Endothelial cell of umbilical vein (primary cell): ENCODE results near the gene TMED8. TPM values are rescaled to one million over a fixed set of nuclear protein-coding genes. Genes with fewer than 3 reads are reported as not detected.

Experiments
- BruUV-seq: library from RNA; stranded (reverse); fragments of 400-500 nt; replicated peaks from 2 replicates; lab custom pipeline; 2021; lab: Mats Ljungman, UMichigan
- CTCF ChIA-PET: fragments of 300-600, 350-600 bp; sonication (Branson Sonifier 250); formaldehyde crosslinking; loops from one replicate; lab custom pipeline; 2021; ENCODE audit warnings: antibody characterized with exemption, inconsistent platforms; lab: Charles Lee
- POLR2A ChIA-PET: fragments of 300-600, 350-600 bp; sonication (Branson Sonifier 250); formaldehyde crosslinking; loops from one replicate; lab custom pipeline; 2021; ENCODE audit warnings: antibody characterized with exemption, inconsistent platforms; lab: Charles Lee
- DNase-seq: peaks from one replicate; pipeline ENCODE4 v3.0.0-alpha.2; 2011; ENCODE audit warnings: low read depth, low spot score
- FAIRE-seq: peaks from 2 replicates; lab custom pipeline; 2011; peaks lifted over from hg19 to GRCh38; lab: Jason Lieb, UNC
- H2AFZ ChIP-seq: 2 replicates; pipeline ENCODE4 v1.6.0; 2012; ENCODE audit warnings: low read depth, low read length, control low read depth, inconsistent platforms
- H3K27ac ChIP-seq: 2 replicates; pipeline ENCODE4 v1.5.1; 2011; ENCODE audit warnings: low read depth, mild to moderate bottlenecking, control low read depth, low read length, moderate library complexity; ENCODE audit not compliant: insufficient read depth
- H3K27me3 ChIP-seq, 2 experiments: 2 replicates each; pipeline versions ENCODE4 v1.6.0 to v1.6.1; 2011; ENCODE audit warnings: low read length in 2 of 2, mixed read lengths in 1 of 2; ENCODE audit not compliant: control insufficient read depth in 2 of 2, insufficient read depth in 2 of 2
- H3K36me3 ChIP-seq, 2 experiments: 2 replicates in 1 of 2; 3 replicates in 1 of 2; pipeline ENCODE4 v1.5.1; 2011; ENCODE audit warnings: low read length in 2 of 2, mild to moderate bottlenecking in 1 of 2, moderate library complexity in 1 of 2; ENCODE audit not compliant: control insufficient read depth in 2 of 2, insufficient read depth in 2 of 2; ENCODE audit errors: extremely low read depth in 1 of 2
- H3K4me1 ChIP-seq: 3 replicates; pipeline ENCODE4 v1.5.1; 2011; ENCODE audit warnings: mild to moderate bottlenecking, low read length; ENCODE audit not compliant: control insufficient read depth, insufficient read depth; ENCODE audit errors: extremely low read depth
- H3K4me2 ChIP-seq: 2 replicates; pipeline ENCODE4 v1.6.1; 2011; ENCODE audit warnings: low read length, control low read depth, mixed read lengths; ENCODE audit not compliant: insufficient read depth
- H3K4me3 ChIP-seq, 3 experiments: fragments of 200-600 bp in 1 of 3; sonication (generic), shearing (Covaris generic) in 1 of 3; replicated peaks in 1 of 3; 2 replicates each; pipeline ENCODE4 v1.5.1; 2011 to 2016; ENCODE audit warnings: control low read depth in 3 of 3, low read length in 3 of 3, mild to moderate bottlenecking in 2 of 3, inconsistent platforms in 1 of 3, low read depth in 1 of 3, moderate library complexity in 1 of 3; ENCODE audit not compliant: insufficient read depth in 1 of 3
- H3K79me2 ChIP-seq: 2 replicates; pipeline ENCODE4 v1.6.0; 2012; ENCODE audit warnings: low read length, inconsistent platforms; ENCODE audit not compliant: control insufficient read depth, insufficient read depth
- H3K9ac ChIP-seq: replicated peaks from 2 replicates; pipeline ENCODE3; 2011; ENCODE audit warnings: low read length, control low read depth; ENCODE audit not compliant: insufficient read depth; ENCODE audit errors: extremely low read depth
- H3K9me1 ChIP-seq: replicated peaks from 3 replicates; pipeline ENCODE4 v1.6.0; 2011; ENCODE audit warnings: mild to moderate bottlenecking, low read length; ENCODE audit not compliant: control insufficient read depth, insufficient read depth; ENCODE audit errors: extremely low read depth
- H3K9me3 ChIP-seq: replicated peaks from 2 replicates; pipeline ENCODE4 v1.5.1; 2012; ENCODE audit warnings: low read length, inconsistent platforms; ENCODE audit not compliant: control insufficient read depth, insufficient read depth
- H4K20me1 ChIP-seq: replicated peaks from 2 replicates; pipeline ENCODE3; 2011; ENCODE audit warnings: mild to moderate bottlenecking, low read length; ENCODE audit not compliant: control insufficient read depth, insufficient read depth; ENCODE audit errors: extremely low read depth
- EZH2 ChIP-seq: IDR thresholded peaks from 2 replicates; pipeline ENCODE4 v1.6.1; 2012; ENCODE audit warnings: borderline replicate concordance, low read depth, mild to moderate bottlenecking, moderate library complexity, low read length, inconsistent platforms; ENCODE audit not compliant: severe bottlenecking
- FOS ChIP-seq: IDR thresholded peaks from 2 replicates; pipeline ENCODE4 v1.6.1; 2011; ENCODE audit warnings: mild to moderate bottlenecking, low read length, moderate library complexity, borderline replicate concordance; ENCODE audit not compliant: insufficient read depth
- GATA2 ChIP-seq: IDR thresholded peaks from 2 replicates; pipeline ENCODE4 v1.7.0; 2011; ENCODE audit warnings: low read depth, mild to moderate bottlenecking, moderate library complexity, mixed read lengths, low read length; ENCODE audit not compliant: insufficient read length, insufficient read depth
- JUN ChIP-seq: IDR thresholded peaks from 2 replicates; pipeline ENCODE4 v1.6.1; 2011; ENCODE audit warnings: borderline replicate concordance, low read depth; ENCODE audit not compliant: insufficient read length, insufficient read depth
- MYC ChIP-seq: IDR thresholded peaks from one replicate; pipeline ENCODE4 v1.6.1; 2011; ENCODE audit warnings: mild to moderate bottlenecking, low read depth, low read length
- POLR2A ChIP-seq: IDR thresholded peaks from 2 replicates; pipeline ENCODE4 v1.6.1; 2012; ENCODE audit warnings: low read depth, mild to moderate bottlenecking, control low read depth, low read length
- POLR2AphosphoS5 ChIP-seq: IDR thresholded peaks from 2 replicates; pipeline ENCODE4 v1.6.1; 2012; ENCODE audit warnings: low read depth, mild to moderate bottlenecking, control low read depth, low read length, moderate library complexity; ENCODE audit not compliant: insufficient read depth
- dilution Hi-C: fragments of 300-500 bp; cut with MboI; formaldehyde crosslinking; loops from one replicate; pipeline ENCODE4 v1.15.0; 2019; ENCODE audit warnings: low sequenced_read_pairs; ENCODE audit not compliant: extremely low pct_ligation_motif_present
- intact Hi-C: fragments of 100-400 bp; cut with micrococcal nuclease; formaldehyde crosslinking; loops from one replicate; pipeline ENCODE4 v1.10.0; 2022
- polyA plus RNA-seq, 4 experiments: library from polyadenylated mRNA; depleted of rRNA in 3 of 4; stranded (reverse) in 3 of 4; unstranded in 1 of 4; fragments of >200 nt; gene quantifications; 2 replicates each; pipeline versions ENCODE4 v1.2.1 to v1.2.3, GENCODE V29; 2011 to 2012; ENCODE audit warnings: missing spikeins in 1 of 4
- total RNA-seq: library from RNA; stranded (reverse); gene quantifications from 2 replicates; pipeline ENCODE4 v1.2.3, GENCODE V29; 2021
- TF ChIP-seq, protein P1 (sequence below), 2 donors: IDR thresholded peaks; 1 replicate in 1 of 2; 2 replicates in 1 of 2; pipeline ENCODE4 v1.5.1; 2011; ENCODE audit warnings: low read length in 2 of 2, mild to moderate bottlenecking in 2 of 2, moderate library complexity in 2 of 2, control low read depth in 1 of 2, inconsistent platforms in 1 of 2, low read depth in 1 of 2; ENCODE audit not compliant: insufficient read depth in 1 of 2; ENCODE audit errors: extremely low read depth in 1 of 2
- TF ChIP-seq, protein P2 (sequence below): IDR thresholded peaks from 2 replicates; pipeline ENCODE4 v1.6.1; 2011; ENCODE audit not compliant: insufficient read depth, insufficient read length

TMED8 gene
- total and polyA plus RNA-seq, 2 donors (not counting 3 experiments of a cell fraction or from before 2014, with no cell fraction given): 5.2 to 12.6 TPM

DNA sequence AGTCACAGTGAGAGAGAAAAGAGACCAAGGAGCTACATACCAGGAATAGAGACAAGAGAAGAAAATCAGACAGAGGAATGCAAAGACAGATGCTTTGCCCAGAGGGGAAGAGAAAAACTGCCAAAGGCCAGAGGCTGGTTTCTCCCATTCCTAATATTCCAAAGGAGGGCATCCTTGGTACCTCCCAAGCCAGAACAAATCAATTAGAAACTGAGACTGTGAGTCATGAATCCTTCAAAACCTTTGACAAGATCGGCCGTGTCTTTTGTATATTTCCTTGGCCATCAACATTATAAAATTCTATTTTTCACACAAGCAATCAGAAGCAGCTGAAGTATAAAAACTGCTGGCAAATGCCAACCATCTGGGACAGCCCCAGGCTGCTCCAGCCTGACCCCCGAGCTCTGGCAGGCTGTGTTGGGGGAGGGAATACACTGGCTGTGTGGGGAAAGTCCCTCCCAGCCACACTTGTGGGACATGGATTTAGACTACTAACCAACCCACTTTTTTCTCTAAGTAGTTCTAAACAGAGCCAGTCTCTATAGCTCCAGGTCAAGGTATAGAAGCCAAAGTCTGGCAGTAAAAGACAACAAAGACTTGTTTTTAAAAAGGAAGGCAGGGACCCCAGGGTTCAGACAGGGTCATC is 69.9 kb downstream of the TMED8 start:
- Histone ChIP-seq H3K27me3 (no peaks in the 10 kb centered on the region), H4K20me1 (no peaks in the 10 kb centered on the region), H3K9me3 (no peaks in the 10 kb centered on the region), H3K4me3 (no peak overlapping the region), H3K4me2 (no peak overlapping the region), H3K4me1 (peaks cover 23% of the 10 kb centered on the region), H2AFZ (no peak overlapping the region), H3K9me1 (no peaks in the 10 kb centered on the region), H3K79me2 (no peaks in the 10 kb centered on the region), H3K36me3 (peaks cover 0 to 4% of the 10 kb centered on the region in 2 experiments), H3K27ac (no peak overlapping the region), H3K9ac (no peak overlapping the region)
- FAIRE-seq: no peak
- ChIA-PET CTCF (interaction anchor here (0.9 to 12.7 kb wide), 2 partner anchors 7 to 158 kb away, joined by 3 to 515 read pairs; no protein-coding TSS in a partner anchor), POLR2A (no interaction called here)
- dilution Hi-C loops: no loop called here
- intact Hi-C loops: no loop called here
- BruUV-seq: no TSS peak
- TF ChIP-seq POLR2AphosphoS5 (no peak), POLR2A (no peak), FOS (no peak), EZH2 (no peak), MYC (no peak), JUN (no peak), GATA2 (no peak)
- TF ChIP-seq, protein P1, sequence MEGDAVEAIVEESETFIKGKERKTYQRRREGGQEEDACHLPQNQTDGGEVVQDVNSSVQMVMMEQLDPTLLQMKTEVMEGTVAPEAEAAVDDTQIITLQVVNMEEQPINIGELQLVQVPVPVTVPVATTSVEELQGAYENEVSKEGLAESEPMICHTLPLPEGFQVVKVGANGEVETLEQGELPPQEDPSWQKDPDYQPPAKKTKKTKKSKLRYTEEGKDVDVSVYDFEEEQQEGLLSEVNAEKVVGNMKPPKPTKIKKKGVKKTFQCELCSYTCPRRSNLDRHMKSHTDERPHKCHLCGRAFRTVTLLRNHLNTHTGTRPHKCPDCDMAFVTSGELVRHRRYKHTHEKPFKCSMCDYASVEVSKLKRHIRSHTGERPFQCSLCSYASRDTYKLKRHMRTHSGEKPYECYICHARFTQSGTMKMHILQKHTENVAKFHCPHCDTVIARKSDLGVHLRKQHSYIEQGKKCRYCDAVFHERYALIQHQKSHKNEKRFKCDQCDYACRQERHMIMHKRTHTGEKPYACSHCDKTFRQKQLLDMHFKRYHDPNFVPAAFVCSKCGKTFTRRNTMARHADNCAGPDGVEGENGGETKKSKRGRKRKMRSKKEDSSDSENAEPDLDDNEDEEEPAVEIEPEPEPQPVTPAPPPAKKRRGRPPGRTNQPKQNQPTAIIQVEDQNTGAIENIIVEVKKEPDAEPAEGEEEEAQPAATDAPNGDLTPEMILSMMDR (IDR thresholded peaks at IDR 0.05; ENCODE audit: extremely low read depth in 1 of 2, insufficient read depth in 1 of 2, low read depth in 1 of 2, low read length in 2 of 2): no peak
- TF ChIP-seq, protein P2, sequence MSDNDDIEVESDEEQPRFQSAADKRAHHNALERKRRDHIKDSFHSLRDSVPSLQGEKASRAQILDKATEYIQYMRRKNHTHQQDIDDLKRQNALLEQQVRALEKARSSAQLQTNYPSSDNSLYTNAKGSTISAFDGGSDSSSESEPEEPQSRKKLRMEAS: no peak
- peak; percentile 44 for DNase-seq
